ENCODE data around the gene JAML. TPM values are rescaled to one million over a fixed set of nuclear protein-coding genes. Genes with fewer than 3 reads are reported as not detected.

Gene JAML
- polyA plus RNA-seq, 1 donor from 2014 or later, result 0.28 TPM

- Histone ChIP-seq H3F3A (ENCODE audit: insufficient read depth, low read length, poor library complexity, severe bottlenecking) (no peaks in the 10 kb centered on the region), H3K36me3 (ENCODE audit: insufficient read depth, low read length) (no peaks in the 10 kb centered on the region), H2AFZ (ENCODE audit: low read depth, low read length) (no peak overlapping the region), H4K20me1 (ENCODE audit: insufficient read depth) (no peaks in the 10 kb centered on the region), H3K9me2 (ENCODE audit: insufficient read depth, low read length) (no peaks in the 10 kb centered on the region), H3K9ac (ENCODE audit: low read length) (no peak overlapping the region), H3K9me3 (ENCODE audit: low read length) (no peaks in the 10 kb centered on the region), H3K79me2 (replicated peaks; ENCODE audit: insufficient read depth, low read length) (no peaks in the 10 kb centered on the region), H3K4me2 (ENCODE audit: low read length) (no peak overlapping the region), H3K27me3 (ENCODE audit: insufficient read depth, low read depth, low read length) (no peaks in the 10 kb centered on the region), H3K4me3 (ENCODE audit: low read length) (no peak overlapping the region), H3K27ac (ENCODE audit: low read length) (no peak overlapping the region)
- TF ChIP-seq MXI1 (conservative IDR thresholded peaks at IDR 0.05; ENCODE audit: poor library complexity, severe bottlenecking) (no peak), TAF1 (IDR thresholded peaks at IDR 0.05; ENCODE audit: low read depth) (no peak), CTCF (IDR thresholded peaks at IDR 0.05; ENCODE audit: poor library complexity, severe bottlenecking) (no peak), POLR2AphosphoS5 (IDR thresholded peaks at IDR 0.05) (no peak), RAD21 (conservative IDR thresholded peaks at IDR 0.05) (no peak), EZH2 (IDR thresholded peaks at IDR 0.05; ENCODE audit: borderline replicate concordance, insufficient read depth, low read length, poor library complexity, severe bottlenecking) (no peak), REST (IDR thresholded peaks at IDR 0.05; ENCODE audit: borderline replicate concordance) (no peak), EP300 (conservative IDR thresholded peaks at IDR 0.05; ENCODE audit: poor library complexity, severe bottlenecking) (no peak), SMC3 (conservative IDR thresholded peaks at IDR 0.05; ENCODE audit: poor library complexity) (no peak)
Measured at GRCh38 chr11:118205606-118206378, 19.0 kb downstream of the JAML start.

- Histone ChIP-seq H3K4me2 (ENCODE audit: low read length) (no peak overlapping the region), H3K9me2 (ENCODE audit: insufficient read depth, low read length) (no peaks in the 10 kb centered on the region), H3K27ac (ENCODE audit: low read length) (no peak overlapping the region), H3K27me3 (ENCODE audit: insufficient read depth, low read depth, low read length) (no peaks in the 10 kb centered on the region), H3K4me3 (ENCODE audit: low read length) (no peak overlapping the region), H2AFZ (ENCODE audit: low read depth, low read length) (no peak overlapping the region), H4K20me1 (ENCODE audit: insufficient read depth) (no peaks in the 10 kb centered on the region), H3K36me3 (ENCODE audit: insufficient read depth, low read length) (no peaks in the 10 kb centered on the region), H3K79me2 (replicated peaks; ENCODE audit: insufficient read depth, low read length) (no peaks in the 10 kb centered on the region), H3K9me3 (ENCODE audit: low read length) (no peaks in the 10 kb centered on the region), H3K9ac (ENCODE audit: low read length) (no peak overlapping the region), H3F3A (ENCODE audit: insufficient read depth, low read length, poor library complexity, severe bottlenecking) (no peaks in the 10 kb centered on the region)
- TF ChIP-seq CTCF (IDR thresholded peaks at IDR 0.05; ENCODE audit: poor library complexity, severe bottlenecking) (no peak), SMC3 (conservative IDR thresholded peaks at IDR 0.05; ENCODE audit: poor library complexity) (no peak), RAD21 (conservative IDR thresholded peaks at IDR 0.05) (no peak), EP300 (conservative IDR thresholded peaks at IDR 0.05; ENCODE audit: poor library complexity, severe bottlenecking) (no peak), EZH2 (IDR thresholded peaks at IDR 0.05; ENCODE audit: borderline replicate concordance, insufficient read depth, low read length, poor library complexity, severe bottlenecking) (no peak), REST (IDR thresholded peaks at IDR 0.05; ENCODE audit: borderline replicate concordance) (no peak), POLR2AphosphoS5 (IDR thresholded peaks at IDR 0.05) (no peak), TAF1 (IDR thresholded peaks at IDR 0.05; ENCODE audit: low read depth) (no peak)
Measured at GRCh38 chr11:118202599-118203422, 22.0 kb downstream of the JAML start.

Measured in neural cell (in vitro differentiated cells).